OCI-LY3 (cell line): Measurements from ENCODE around the gene MRPL20.

Source experiments
- H2AFZ ChIP-seq: fragments of 200-600, 300-600 bp; shearing (Covaris generic); 2 replicates; pipeline ENCODE4 v1.6.0; 2014; ENCODE audit warnings: antibody characterized with exemption, low read depth, low read length
- H3K27ac ChIP-seq: fragments of 200-600, 300-600 bp; sonication (generic); 2 replicates; pipeline ENCODE4 v1.5.1; 2014; ENCODE audit warnings: mild to moderate bottlenecking, low read length, moderate library complexity, mixed read lengths
- H3K27me3 ChIP-seq: fragments of 200-600, 300-600 bp; sonication (generic); 2 replicates; pipeline ENCODE4 v1.6.1; 2014; ENCODE audit warnings: low read depth, low read length, mixed read lengths
- H3K36me3 ChIP-seq: fragments of 200-600, 300-600 bp; sonication (generic); replicated peaks from 2 replicates; pipeline ENCODE3; 2014; ENCODE audit warnings: low read depth, low read length, mixed read lengths
- H3K4me1 ChIP-seq: fragments of 300-600, 200-600 bp; sonication (generic); 2 replicates; pipeline ENCODE4 v1.6.1; 2014; ENCODE audit warnings: low read length, mixed read lengths
- H3K4me2 ChIP-seq: fragments of 200-600, 300-600 bp; sonication (generic); 2 replicates; pipeline ENCODE4 v1.6.1; 2014; ENCODE audit warnings: low read length, mixed read lengths
- H3K4me3 ChIP-seq: fragments of 300-600, 200-600 bp; sonication (generic); 2 replicates; pipeline ENCODE4 v1.5.1; 2014; ENCODE audit warnings: antibody characterized with exemption, mild to moderate bottlenecking, low read length, moderate library complexity
- H3K79me2 ChIP-seq: fragments of 300-600, 200-600 bp; shearing (Covaris generic); 2 replicates; pipeline ENCODE4 v1.6.1; 2014; ENCODE audit warnings: mild to moderate bottlenecking, low read length, mixed read lengths
- H3K9ac ChIP-seq: fragments of 300-600, 200-600 bp; shearing (Covaris generic); 2 replicates; pipeline ENCODE4 v1.6.0; 2014; ENCODE audit warnings: mild to moderate bottlenecking, low read length, moderate library complexity
- H3K9me3 ChIP-seq: fragments of 200-600, 300-600 bp; shearing (Covaris generic); 2 replicates; pipeline ENCODE4 v1.6.1; 2014; ENCODE audit warnings: low read length, mixed read lengths; ENCODE audit not compliant: insufficient read depth
- H4K20me1 ChIP-seq: fragments of 200-600, 300-600 bp; sonication (generic); 2 replicates; pipeline ENCODE4 v1.6.1; 2016; ENCODE audit warnings: low read length, mixed read lengths; ENCODE audit not compliant: insufficient read depth
- CTCF ChIP-seq: fragments of 200-600, 300-600 bp; sonication (generic); IDR thresholded peaks from 2 replicates; pipeline ENCODE4 v1.5.1; 2014; ENCODE audit warnings: antibody characterized with exemption, low read length, low read depth
- EZH2phosphoT487 ChIP-seq: fragments of 200-600 bp; shearing (Covaris generic); IDR thresholded peaks from 2 replicates; pipeline ENCODE4 v1.6.1; 2018; ENCODE audit warnings: antibody characterized with exemption, mixed run types, low read depth

MRPL20 gene

GRCh38 chr1:1359664-1360468 is 47.2 kb downstream of the MRPL20 start:
- H3K4me2 ChIP-seq, result no peak overlapping the region
- no peak overlapping the region for H2AFZ ChIP-seq
- H4K20me1 ChIP-seq, result no peaks in the 10 kb centered on the region
- H3K4me3 ChIP-seq, result no peak overlapping the region
- no peak overlapping the region for H3K27ac ChIP-seq
- H3K36me3 ChIP-seq, result no peaks in the 10 kb centered on the region
- H3K4me1 ChIP-seq, result peaks cover 20% of the 10 kb centered on the region; the same call in 1 of the 2 replicates
- no peaks in the 10 kb centered on the region for H3K9me3 ChIP-seq
- H3K27me3 ChIP-seq, result peaks cover 17% of the 10 kb centered on the region
- H3K79me2 ChIP-seq, result no peaks in the 10 kb centered on the region
- H3K9ac ChIP-seq, result no peak overlapping the region
- TF ChIP-seq CTCF (no peak), EZH2phosphoT487 (no peak)

- H3K9me3 ChIP-seq, result no peaks in the 10 kb centered on the region
- no peak overlapping the region for H3K4me2 ChIP-seq
- peaks cover 20% of the 10 kb centered on the region; the same call in 1 of the 2 replicates for H3K4me1 ChIP-seq
- no peaks in the 10 kb centered on the region for H4K20me1 ChIP-seq
- H3K79me2 ChIP-seq, result no peaks in the 10 kb centered on the region
- H2AFZ ChIP-seq, result no peak overlapping the region
- peaks cover 17% of the 10 kb centered on the region for H3K27me3 ChIP-seq
- TF ChIP-seq EZH2phosphoT487 (no peak), CTCF (no peak)
- H3K4me3 ChIP-seq, result no peak overlapping the region
- H3K36me3 ChIP-seq, result no peaks in the 10 kb centered on the region
- no peak overlapping the region for H3K9ac ChIP-seq
- no peak overlapping the region for H3K27ac ChIP-seq
Observed at GRCh38 chr1:1359308-1359663, 47.8 kb downstream of the MRPL20 start.

GRCh38 chr1:1358433-1359271 is 48.4 kb downstream of the MRPL20 start, which contains the start of gene MXRA8:
Gene MXRA8, minus strand, starts transcription at chr1:1358555. Its CDS starts 51 bp downstream, at chr1:1358504.
- no peaks in the 10 kb centered on the region for H3K9me3 ChIP-seq
- no peaks in the 10 kb centered on the region for H3K79me2 ChIP-seq
- TF ChIP-seq EZH2phosphoT487 (no peak), CTCF (no peak)
- H3K27ac ChIP-seq, result no peak within 1 kb of the TSS
- peaks cover 17% of the 10 kb centered on the region for H3K27me3 ChIP-seq
- H2AFZ ChIP-seq, result no peak within 1 kb of the TSS
- peaks cover 20% of the 10 kb centered on the region; the same call in 1 of the 2 replicates for H3K4me1 ChIP-seq
- peak within 1 kb of the TSS; percentile 34; the same call in 1 of the 2 replicates for H3K4me3 ChIP-seq
- no peaks in the 10 kb centered on the region for H4K20me1 ChIP-seq
- peak within 1 kb of the TSS; percentile 28 for H3K4me2 ChIP-seq
- H3K9ac ChIP-seq, result no peak within 1 kb of the TSS
- H3K36me3 ChIP-seq, result no peaks in the 10 kb centered on the region

- Histone ChIP-seq H3K36me3 (no peaks in the 10 kb centered on the region), H3K27ac (no peak overlapping the region), H2AFZ (no peak overlapping the region), H3K9me3 (no peaks in the 10 kb centered on the region), H3K79me2 (no peaks in the 10 kb centered on the region), H3K4me2 (peak overlapping the region; percentile 28), H3K9ac (no peak overlapping the region), H4K20me1 (no peaks in the 10 kb centered on the region), H3K4me1 (peaks cover 26% of the 10 kb centered on the region), H3K27me3 (peaks cover 17% of the 10 kb centered on the region), H3K4me3 (peak overlapping the region; percentile 34; the same call in 1 of the 2 replicates)
- TF ChIP-seq CTCF, result no peak
- TF ChIP-seq EZH2phosphoT487, result no peak
Observed at GRCh38 chr1:1357871-1358432, 49.1 kb downstream of the MRPL20 start.
